Iris pigment epithelial cell (primary cell): Measurements from ENCODE around the gene IGSF21.
"Not testable (repeated sequence)": the region's sequence is repeated elsewhere in the genome, so short reads cannot be mapped to it uniquely, and the experiment has no call there.

Experiments used
- DNase-seq: peaks from one replicate; pipeline ENCODE4 v3.0.0-alpha.2; 2011; ENCODE audit warnings: low read depth

Gene IGSF21

GRCh38 chr1:18360251-18360650, 252.7 kb downstream of the IGSF21 start:
- no peak for DNase-seq

- DNase-seq, result no peak
Measured at GRCh38 chr1:18362150-18362549, 254.6 kb downstream of the IGSF21 start.

- no peak for DNase-seq
Measured at GRCh38 chr1:18363436-18363835, 255.8 kb downstream of the IGSF21 start.

GRCh38 chr1:18365099-18365705, 257.6 kb downstream of the IGSF21 start:
- DNase-seq, result no peak

GRCh38 chr1:18372505-18372904, 264.9 kb downstream of the IGSF21 start:
- DNase-seq, result not testable (repeated sequence)

GRCh38 chr1:18373151-18373550, 265.6 kb downstream of the IGSF21 start:
- no peak for DNase-seq

- no peak for DNase-seq
Measured at GRCh38 chr1:18373882-18374493, 266.4 kb downstream of the IGSF21 start.

- no peak for DNase-seq
Measured at GRCh38 chr1:18376661-18377060, 269.1 kb downstream of the IGSF21 start.

GRCh38 chr1:18380288-18380687, 272.7 kb downstream of the IGSF21 start:
- DNase-seq, result no peak

- DNase-seq, result no peak
Measured at GRCh38 chr1:18384059-18384458, 276.5 kb downstream of the IGSF21 start.

GRCh38 chr1:18384471-18384870, 276.9 kb downstream of the IGSF21 start:
- DNase-seq, result no peak

- DNase-seq, result no peak
Measured at GRCh38 chr1:18385239-18385790, 277.7 kb downstream of the IGSF21 start.

- DNase-seq, result no peak
Measured at GRCh38 chr1:18386591-18386990, 279.0 kb downstream of the IGSF21 start.

GRCh38 chr1:18387307-18387706, 279.7 kb downstream of the IGSF21 start:
- no peak for DNase-seq

GRCh38 chr1:18390953-18391352, 283.4 kb downstream of the IGSF21 start:
- DNase-seq, result no peak

- DNase-seq, result no peak
Measured at GRCh38 chr1:18394563-18395156, 287.1 kb downstream of the IGSF21 start.

- DNase-seq, result peak; percentile 6
Measured at GRCh38 chr1:18396247-18396980, 288.8 kb downstream of the IGSF21 start.

GRCh38 chr1:18397641-18398040, 290.0 kb downstream of the IGSF21 start:
- DNase-seq, result no peak

- no peak for DNase-seq
Measured at GRCh38 chr1:18398791-18399530, 291.4 kb downstream of the IGSF21 start.

GRCh38 chr1:18400347-18401102, 292.9 kb downstream of the IGSF21 start:
- DNase-seq, result no peak

- no peak for DNase-seq
Measured at GRCh38 chr1:18401921-18402320, 294.3 kb downstream of the IGSF21 start.
